NCI-H446 treated with DMSO at 0.1 percent for 48 hours (cell line): ENCODE measurements around the gene ST6GALNAC6.

Source experiments
- DNase-seq: peaks from one replicate; lab custom pipeline; 2025; lab: John Stamatoyannopoulos, UW

The ST6GALNAC6 gene, protein sequence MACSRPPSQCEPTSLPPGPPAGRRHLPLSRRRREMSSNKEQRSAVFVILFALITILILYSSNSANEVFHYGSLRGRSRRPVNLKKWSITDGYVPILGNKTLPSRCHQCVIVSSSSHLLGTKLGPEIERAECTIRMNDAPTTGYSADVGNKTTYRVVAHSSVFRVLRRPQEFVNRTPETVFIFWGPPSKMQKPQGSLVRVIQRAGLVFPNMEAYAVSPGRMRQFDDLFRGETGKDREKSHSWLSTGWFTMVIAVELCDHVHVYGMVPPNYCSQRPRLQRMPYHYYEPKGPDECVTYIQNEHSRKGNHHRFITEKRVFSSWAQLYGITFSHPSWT

DNA sequence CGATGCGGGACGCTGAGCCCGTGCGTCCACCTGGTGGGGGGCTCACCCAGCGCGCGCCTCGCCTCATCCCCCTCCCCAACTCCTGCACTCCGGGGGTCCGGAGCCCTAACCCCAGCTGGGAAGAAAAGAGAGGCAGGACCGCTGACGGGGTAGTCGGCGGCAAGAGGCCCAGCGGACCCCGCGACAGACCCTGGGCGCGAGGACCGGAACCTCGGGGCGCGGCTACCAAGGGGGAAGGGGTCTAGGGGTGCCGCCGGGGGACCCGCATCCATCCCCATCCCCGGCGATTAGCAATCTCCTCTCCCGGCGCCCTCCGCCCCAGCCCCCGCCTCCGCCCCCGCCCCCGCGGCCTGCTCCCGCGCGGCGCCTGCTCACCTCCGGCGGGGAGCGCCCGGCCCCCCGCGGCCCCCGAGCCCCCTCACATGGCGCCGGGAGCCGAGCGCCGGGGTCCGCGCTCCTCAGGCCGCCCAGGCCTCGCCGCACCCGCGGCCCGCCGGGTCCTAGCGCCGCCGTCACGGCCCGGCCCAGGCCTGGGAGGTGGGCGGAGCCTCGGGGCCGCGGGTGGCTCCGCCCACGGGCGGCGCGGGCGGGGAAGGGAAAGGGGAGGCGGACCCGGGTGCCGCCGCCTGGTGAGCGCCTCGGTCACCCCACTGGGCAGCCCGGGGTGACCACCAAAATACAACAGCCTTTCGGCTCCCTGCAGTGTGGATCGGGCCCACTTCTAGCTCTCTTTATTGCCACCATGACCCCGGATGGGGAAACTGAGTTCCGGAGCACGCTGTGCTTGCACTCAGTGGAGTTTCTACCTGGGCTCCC, at the start of gene ST6GALNAC6:
Gene ST6GALNAC6 (minus strand): TSS at position 476 of the 816 bp plus-strand sequence. CDS start 1,622 bp downstream, outside the sequence.
- DNase-seq: no peak

DNA sequence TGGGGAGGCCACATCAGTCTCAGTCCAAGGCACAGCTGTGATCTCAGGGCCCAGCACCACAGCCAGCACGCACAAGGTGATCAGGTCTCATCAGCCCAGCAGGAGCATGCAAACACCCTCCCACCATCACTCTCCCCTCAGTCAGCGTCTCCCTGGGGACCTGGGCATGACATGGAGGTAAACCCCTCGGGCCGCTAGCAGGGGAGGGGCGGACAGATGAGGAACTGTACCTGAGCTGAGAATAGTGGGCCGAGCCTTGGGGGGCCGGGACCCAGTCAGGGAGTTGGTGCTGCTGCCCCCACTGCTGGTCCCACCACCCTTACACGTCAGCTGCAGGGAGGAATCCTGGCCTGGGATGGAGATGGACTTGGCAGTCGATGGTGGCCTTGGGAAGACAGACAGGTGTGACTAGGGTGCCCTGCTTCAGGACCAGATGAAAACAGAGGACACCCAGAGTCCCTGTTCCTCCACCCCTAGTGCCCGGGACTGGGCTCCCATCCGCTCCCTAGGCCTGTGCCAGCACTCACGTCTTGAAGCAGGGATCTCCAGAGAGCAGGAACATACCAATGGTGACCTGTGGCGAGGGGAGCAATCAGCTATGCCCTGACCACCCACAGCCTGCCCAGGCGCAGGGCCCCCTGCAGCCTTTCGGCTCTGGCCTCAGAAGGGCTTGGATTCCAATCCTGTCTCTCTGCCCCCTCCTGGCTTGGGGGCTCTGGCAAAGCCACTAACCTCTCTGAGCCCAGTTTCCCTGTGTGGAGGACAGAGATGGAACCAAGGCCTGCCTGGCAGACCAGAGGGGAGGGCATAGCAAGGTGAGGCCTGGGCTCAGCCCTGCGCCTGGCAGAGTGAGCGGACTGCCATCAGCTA, 48.7 kb upstream of the ST6GALNAC6 start:
- no peak for DNase-seq

DNA sequence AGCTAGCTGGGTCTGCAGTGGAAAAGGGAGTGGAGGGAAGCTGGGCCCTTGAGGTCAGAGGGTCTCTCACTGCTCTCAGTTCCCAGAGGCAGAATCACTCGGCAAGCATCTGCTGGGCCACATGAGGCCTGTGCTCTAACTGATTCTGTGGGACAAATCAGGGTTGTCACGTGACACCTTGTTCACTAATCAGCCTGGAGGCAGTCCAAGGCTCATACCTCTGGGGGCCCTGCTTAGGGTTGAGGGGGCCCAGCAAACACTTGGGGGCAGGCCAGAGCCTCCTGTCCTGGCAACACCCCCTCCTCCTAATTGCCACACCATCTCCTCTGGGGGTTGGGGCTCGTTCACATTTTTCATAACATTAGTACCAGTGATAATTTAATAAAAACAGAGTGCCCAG, 47.3 kb upstream of the ST6GALNAC6 start:
- no peak for DNase-seq

DNA sequence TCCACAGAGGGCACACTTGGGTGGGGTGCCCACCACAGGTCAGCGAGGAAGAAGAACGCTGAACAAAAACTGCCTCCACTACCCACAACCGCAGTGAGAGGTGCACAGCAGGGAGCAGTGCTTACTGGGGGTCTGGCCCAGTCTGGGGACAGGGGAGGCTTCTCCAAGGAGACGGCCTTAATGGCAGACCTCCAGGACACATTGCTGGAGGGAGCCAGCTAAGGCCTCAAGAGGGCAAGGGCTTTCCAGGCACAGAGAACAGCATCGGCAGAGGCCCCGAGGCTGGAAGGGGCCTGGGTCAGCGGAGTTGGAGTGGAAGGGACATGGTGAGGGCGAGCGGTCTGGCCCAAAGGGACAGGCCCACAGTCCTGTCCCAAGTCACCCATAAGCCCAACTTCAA, 46.5 kb upstream of the ST6GALNAC6 start:
- DNase-seq: no peak

DNA sequence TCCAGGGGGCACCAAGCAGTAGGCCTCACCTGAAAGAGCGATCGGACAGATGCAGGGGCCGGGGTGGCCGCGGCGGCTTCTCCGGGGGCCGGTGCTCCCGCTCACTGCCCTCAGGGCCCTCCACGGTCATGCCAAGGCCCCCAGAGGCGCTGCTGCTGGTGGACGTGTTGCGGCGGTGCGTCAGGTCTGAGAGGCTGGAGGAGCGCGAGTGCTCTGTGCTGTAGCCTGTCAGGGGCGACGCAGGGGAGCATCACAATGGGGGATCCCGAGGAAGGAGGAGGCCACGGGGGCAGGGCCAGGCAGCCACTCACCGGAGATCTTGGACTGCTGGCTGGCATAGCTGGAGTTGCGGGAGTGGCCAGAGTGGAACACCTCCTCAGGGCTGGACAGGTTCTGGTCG, 45.9 kb upstream of the ST6GALNAC6 start:
- no peak for DNase-seq

DNA sequence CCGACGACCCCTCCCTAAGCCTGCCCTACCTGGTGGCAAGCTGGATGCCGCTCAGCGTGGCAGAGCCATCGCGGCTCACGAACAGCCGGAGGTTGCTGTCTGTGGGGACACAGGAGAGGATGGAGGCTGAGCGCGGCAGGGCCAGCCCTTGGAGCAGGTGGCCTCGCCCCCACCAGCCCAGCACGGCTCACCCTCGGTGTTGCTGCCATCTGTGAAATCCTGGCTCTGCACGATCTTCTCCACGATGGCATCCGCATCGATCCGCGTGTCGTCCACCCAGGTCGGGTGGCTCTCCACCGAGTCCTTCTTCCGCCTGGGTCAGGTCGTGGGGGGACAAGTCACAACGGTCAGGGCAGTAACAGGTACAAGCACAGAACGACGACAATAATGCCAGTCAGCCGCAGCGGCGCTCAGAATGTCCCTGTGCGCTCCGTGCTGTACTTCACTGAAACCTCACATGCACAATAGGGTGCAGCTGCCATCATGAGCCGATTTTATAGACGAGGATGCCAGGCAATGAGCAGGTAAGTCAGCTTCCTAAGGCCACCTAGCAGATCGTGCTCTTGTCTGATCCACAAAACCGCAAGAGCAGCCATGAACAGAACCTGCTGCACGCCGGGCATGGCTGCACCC, 45.3 kb upstream of the ST6GALNAC6 start:
- DNase-seq: no peak

DNA sequence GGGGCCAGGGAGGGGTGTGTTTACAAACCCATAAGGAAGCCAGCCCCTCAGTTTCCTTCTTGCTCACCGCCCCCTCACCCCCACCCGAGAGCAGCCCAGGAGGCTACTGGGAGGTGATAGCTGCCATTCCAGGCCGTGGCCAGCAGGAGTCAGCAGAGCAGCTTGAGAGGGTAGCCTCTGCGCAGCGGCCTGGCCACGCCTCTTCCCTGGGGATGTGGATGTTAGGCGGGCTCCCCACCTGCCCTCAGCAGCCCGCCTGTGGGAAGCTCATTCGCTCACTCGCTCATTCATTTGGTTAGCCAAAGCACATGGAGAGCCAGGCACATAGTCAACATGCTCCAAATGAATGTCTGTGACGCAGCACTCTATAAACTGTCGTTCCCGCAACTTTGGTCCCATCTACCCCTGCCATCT, 44.3 kb upstream of the ST6GALNAC6 start:
- no peak for DNase-seq

DNA sequence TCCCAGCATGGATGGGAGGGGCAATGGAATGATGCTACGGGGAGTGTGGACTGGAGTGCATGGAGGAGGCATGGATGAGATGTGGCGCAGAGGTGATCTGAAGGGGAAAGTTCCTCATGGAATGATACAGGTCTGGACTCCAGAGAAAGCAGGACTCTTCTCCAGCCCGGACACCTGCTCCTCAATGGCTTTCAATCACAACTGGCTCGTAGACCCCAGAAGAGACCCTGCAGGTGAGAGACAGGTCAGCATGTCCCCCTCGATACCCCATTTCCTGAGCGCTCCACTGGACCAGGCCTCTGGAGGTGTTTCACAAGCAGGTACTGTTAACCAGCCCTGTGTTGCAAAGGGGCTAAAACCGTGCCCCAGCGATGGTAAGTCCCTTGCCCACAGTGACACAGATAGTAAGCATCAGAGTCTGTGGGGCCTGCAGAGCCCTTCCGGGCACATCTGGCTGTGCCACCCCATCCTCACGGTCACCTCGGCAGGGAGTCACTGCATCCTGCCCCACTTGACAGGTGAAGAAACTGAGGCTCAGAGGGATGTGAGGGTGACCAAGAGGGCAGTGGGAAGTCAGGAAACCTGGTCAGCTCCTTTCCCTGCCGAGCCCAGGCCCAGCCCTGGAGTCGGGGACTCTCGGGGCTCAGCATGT, 43.7 kb upstream of the ST6GALNAC6 start:
- DNase-seq: no peak

DNA sequence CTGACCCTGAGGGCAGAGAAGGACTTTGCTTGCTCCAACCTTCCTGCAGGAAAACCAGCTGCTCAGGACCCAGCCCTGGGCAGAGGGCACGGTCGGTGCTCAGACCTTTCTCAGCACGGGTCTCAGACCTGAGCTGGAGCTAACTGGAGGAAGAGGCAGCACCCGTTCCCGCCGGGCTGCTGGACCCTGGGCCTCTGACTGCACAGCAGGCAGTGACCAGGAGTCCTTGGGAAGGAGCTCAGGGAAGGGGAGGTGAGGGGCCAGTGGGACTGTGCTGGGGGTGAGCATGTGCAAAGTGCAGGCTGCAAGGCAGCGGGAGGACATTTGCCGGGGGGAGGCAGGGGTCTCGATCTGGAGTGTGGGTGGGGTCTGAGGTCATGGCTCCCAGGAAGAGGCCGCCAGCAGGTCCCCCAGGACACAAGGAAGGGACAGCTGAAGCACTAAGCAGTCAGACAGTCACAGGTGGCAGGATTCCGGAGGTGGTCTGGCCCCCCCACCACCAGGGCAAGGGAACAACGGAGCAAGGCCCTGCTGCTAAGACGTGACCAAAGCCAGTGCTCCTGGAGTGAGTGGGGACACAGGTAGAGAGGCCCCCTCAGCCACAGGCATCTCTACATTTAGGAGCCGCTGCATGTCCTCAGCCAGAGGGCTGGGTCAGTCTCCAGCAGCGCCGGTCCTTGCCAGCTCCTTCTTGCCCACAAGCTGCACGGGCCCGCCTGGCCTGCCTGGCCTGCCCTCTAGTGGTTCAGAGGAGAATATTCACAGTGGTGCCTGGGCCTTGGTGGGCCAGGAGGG, 43.0 kb upstream of the ST6GALNAC6 start:
- no peak for DNase-seq

DNA sequence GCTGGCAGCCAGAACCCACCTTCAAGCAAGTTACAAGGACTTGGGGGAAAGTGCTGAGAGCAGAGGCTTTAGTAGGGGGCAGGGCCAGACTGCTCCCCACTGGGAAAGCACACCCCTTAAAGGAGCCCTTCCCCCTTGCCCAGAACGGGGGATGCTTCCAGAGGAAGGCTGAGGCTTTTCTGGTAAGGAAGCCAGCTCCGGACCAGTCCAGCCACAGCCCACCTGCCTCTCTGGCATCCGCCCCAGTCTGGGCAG, 42.5 kb upstream of the ST6GALNAC6 start:
- DNase-seq: no peak

DNA sequence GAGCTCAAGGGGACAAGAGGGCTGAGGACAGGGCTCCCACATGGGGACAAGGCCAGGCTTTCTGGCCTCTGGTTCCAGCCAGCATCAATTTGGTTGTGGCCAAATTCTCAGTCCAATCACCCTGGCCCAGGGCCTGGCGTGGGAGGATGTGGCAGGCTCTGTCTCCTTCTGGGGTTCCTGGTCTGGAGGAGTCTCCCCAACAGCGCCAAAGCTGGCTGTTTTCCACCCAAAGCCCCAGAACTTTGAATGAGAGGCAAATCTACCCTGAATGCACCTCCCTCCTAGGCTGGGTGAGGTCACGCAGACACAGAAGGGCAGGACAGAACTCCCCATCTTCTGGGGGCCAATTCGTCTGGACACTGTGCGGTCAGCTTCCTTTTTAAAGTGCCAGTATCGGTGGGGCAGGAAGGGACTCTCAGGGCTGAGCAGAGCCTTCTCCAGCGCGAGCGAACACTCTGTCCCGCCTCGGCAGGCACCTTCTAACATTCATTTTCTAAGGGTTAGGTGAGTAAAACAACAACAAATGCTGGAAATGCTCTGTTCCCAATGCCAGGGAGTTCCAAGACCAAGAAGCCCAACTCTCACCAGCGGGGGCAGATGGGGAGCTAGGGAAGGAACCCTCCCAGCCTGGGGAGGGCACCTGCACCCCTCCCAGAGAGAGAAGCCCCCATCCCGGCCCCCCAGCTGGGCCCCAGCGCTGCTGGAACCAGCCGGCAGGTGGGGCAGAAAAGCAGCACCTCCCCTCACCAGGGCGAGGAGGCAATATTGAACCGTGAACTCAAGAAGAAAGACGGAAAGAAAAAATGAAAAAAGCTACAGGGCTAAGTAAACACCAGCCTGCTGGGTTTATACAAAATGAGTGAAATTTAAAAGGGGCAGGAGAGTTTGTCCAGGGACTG, 41.9 kb upstream of the ST6GALNAC6 start:
- DNase-seq: no peak

DNA sequence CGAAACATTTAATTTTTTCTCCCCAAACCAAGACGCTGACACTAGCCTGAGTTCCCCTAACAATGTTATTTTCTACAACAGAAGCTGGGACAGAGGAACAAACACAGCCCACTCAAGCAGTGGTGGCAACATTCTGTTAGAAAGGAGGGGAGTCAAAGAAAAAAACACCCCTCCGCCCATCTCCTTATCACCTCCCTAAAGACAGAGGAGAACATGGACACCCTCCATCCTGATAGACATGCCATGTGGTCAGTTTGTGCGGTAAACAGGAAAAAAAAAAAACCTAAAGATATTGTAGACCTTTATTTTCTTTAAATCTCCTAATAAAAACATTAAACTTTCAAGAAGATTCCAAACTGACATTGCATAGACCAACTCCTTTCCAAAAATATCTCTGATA, 41.2 kb upstream of the ST6GALNAC6 start:
- no peak for DNase-seq

DNA sequence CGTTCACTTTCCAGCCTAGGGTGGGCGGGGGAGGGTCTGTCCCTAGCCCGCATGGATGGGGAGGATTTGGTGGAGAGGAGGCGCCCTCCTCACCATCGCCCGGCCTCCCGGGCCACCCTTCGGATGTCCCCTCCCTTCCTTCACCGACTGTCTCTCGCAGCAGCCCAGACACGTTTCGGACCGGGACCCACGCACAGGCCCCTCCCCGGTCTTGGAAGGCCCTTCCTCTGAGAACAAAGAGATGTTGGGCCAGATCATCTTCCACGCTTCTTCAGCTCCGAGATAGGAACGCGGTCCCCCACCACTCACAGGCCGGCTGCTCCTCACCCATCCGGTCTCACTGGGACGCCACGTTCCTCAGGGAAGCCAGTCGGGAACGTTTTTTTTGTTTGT, 38.9 kb upstream of the ST6GALNAC6 start:
- DNase-seq: no peak

DNA sequence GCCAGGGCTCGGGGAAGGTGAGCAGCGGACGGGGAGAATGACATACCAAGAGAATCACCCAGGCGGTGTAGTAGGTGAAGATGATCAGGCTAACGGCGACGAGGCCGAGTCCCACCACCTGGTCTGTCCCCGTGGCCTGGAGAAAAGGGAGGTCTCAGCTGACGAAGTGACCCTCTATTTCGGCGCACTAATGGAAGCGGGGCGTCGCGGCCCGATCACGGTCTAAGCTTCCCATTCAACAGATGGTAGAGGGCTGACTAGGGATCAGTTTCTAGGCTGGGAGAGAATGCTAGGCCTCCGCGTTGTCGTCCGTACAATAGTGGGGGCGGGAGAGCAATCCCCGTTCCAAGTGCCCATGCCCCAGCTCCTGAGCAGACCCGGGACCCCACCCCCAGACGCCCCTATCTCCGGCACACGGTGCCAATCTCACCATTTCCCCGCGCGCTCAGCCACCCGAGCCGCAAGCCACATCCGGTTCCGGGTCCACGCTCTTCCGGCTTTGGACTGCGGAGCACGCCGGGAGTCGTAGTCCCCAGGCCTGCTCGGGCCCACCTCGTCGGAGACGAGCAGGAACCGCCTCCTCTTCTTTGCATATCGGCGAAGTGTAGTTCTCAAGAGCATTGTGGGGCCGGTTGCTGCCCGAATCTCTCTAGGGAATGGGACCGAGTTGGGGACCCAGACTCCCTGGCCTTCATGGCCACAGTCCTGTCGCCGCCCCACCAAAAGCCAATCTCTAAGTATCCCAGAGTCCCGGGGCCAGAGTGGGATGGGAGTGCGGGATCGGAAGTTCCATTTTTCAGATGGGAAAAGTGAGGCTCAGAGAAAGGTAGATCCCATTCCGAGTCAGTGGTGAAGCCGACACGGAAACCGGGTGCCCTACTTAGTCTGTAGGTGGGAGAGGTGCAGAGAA, 38.2 kb upstream of the ST6GALNAC6 start, which contains the start of gene DPM2:
Gene DPM2 (minus strand): TSS at position 467 of the 910 bp plus-strand sequence. CDS start 34 bp downstream, at position 433.
- peak; percentile 57 for DNase-seq

DNA sequence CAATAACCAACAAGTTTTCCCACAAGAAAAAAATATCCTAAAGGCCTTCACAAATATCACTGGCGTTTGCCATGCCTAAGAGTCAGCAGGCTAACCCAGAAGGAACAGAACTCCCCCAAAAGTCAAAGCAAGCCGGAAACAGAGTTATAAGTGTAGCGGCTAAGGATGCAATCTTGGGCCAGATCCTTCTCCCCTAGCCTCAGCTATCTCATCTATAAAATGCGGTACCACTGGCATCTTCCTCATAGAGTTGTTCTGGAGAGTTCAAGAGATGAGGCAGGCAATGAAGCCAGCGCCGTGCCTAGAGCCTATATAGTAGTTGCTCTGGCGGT, 37.6 kb upstream of the ST6GALNAC6 start:
- no peak for DNase-seq

DNA sequence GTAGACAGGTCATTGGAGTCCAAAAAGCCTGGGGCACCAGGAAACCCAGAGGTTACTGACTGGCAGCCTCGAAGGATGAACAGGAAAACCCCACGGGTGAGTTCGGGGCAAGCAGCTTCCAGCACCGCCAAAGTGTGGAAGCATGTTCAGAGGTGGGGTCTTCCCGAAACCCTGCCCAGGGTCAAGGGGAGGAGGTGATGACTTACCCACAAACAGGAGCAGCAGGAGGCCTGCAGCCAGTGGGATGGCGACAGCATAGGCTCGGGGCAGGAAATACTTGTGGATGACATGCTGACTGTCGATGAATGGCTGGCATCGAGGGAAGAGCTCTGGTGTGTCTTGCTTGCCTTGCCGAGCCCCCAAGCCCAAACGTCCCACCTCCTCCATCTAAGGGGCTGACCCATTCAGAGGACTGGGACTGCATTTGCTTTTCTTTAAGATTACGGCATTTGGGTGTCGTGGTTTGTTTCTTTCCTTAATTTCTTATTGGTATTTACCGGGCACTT, 37.0 kb upstream of the ST6GALNAC6 start:
- DNase-seq: no peak

DNA sequence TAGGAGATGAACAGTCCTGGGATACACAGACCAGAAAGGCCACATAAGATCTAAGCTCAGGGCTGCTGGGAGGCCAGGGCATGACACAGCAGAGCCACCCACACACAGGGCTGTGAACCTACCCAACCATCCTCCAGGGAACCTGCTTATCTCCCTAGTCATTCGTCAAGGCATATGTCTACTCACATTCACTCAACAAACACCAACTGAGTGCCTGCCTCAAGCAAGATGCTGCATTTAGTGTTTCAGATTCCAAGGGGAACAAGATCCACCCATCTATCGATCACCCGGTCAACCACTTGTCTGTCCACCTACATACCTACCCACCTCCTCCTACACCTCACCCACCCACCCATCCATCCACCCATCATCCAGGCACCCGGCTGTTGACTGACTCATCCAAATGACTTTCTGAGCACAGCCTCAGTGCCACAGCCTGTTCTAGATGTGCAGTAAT, 36.4 kb upstream of the ST6GALNAC6 start:
- no peak for DNase-seq

DNA sequence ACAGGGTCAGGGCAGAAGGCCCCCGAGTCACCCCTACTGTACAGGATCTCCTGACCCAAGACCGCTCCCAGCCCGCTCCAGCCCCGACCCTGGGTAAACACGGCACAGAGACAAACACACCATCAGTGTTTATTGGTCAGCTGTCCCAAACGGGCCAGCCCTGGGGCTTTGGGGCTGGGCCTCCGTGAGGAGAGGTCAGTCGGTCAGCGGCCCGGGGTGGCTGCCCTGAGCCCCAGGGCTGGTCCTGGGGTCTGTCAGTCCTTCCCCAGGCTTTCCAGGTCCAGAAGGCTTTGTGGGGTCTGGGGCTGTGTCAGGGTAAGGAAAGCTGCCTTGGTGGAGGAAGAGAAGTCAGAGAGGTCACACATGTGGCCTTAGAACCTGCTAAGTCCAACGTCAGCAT, 35.6 kb upstream of the ST6GALNAC6 start:
- no peak for DNase-seq
